ENCODE measurements around the gene TBCC. TPM values are rescaled to one million over a fixed set of nuclear protein-coding genes. Genes with fewer than 3 reads are reported as not detected.

The TBCC gene
- total and polyA plus RNA-seq, 2 of the 8 experiments (the other 6 are each of a cell fraction or from before 2014, with no cell fraction given) = 22.7 to 25.5 TPM

GRCh38 chr6:42742116-42742894 lies 3.6 kb downstream of the TBCC start:
- Histone ChIP-seq H2BK20ac (ENCODE audit: low read length) (no peak overlapping the region), H3K9ac (replicated peaks in 1 of 4; ENCODE audit: extremely low read depth in 1 of 4, low read depth in 3 of 4, low read length in 3 of 4) (no peak overlapping the region), H2BK15ac (ENCODE audit: low read length) (no peak overlapping the region), H3K4me1 (replicated peaks in 1 of 4; ENCODE audit: control insufficient read depth in 3 of 4, insufficient read depth in 4 of 4, low read length in 3 of 4) (peaks cover 0 to 5% (median 3%) of the 10 kb centered on the region in 4 experiments; a peak in 3 of 7 replicates), H4K91ac (replicated peaks; ENCODE audit: insufficient read length, low read length) (no peak overlapping the region), H3K27ac (ENCODE audit: low read depth, low read length) (no peak overlapping the region), H3K14ac (ENCODE audit: insufficient read length) (no peak overlapping the region), H4K5ac (ENCODE audit: insufficient read length, low read depth, low read length) (no peak overlapping the region), H3K4me2 (ENCODE audit: insufficient read depth in 1 of 2, low read depth in 2 of 2, low read length in 2 of 2) (no peak overlapping the region), H3K18ac (ENCODE audit: extremely low read depth, low read length) (no peak overlapping the region), H3K9me3 (ENCODE audit: insufficient read depth in 2 of 2, low read depth in 1 of 2, low read length in 1 of 2) (no peaks in the 10 kb centered on the region), H2AFZ (ENCODE audit: low read length) (no peak overlapping the region), H3K23me2 (ENCODE audit: low read depth, low read length) (peaks cover 11% of the 10 kb centered on the region), H4K8ac (ENCODE audit: extremely low read depth, insufficient read depth, low read length) (0 out of 2 replicates have a peak overlapping the region, but pooled peaks have one; percentile 14), H2AK5ac (ENCODE audit: low read depth, low read length) (no peak overlapping the region), H2BK12ac (ENCODE audit: low read depth, low read length) (no peak overlapping the region), H2BK120ac (replicated peaks; ENCODE audit: low read depth, low read length) (no peak overlapping the region), H3K23ac (ENCODE audit: insufficient read length) (no peak overlapping the region), H3K4ac (replicated peaks; ENCODE audit: insufficient read length, low read depth, low read length) (no peak overlapping the region), H3K27me3 (replicated peaks in 1 of 4; ENCODE audit: control insufficient read depth in 3 of 4, extremely low read depth in 1 of 4, insufficient read depth in 3 of 4, low read length in 3 of 4) (no peaks in the 10 kb centered on the region), H2BK5ac (ENCODE audit: low read depth, low read length) (no peak overlapping the region), H3K79me1 (ENCODE audit: low read depth, low read length) (peaks cover 8% of the 10 kb centered on the region; the same call in 1 of the 2 replicates), H3K56ac (replicated peaks; ENCODE audit: insufficient read length, low read depth, low read length) (no peak overlapping the region), H3K4me3 (ENCODE audit: extremely low read depth in 1 of 4, insufficient read depth in 2 of 4, low read depth in 3 of 4, low read length in 4 of 4) (no peak overlapping the region), H3K36me3 (ENCODE audit: control insufficient read depth in 2 of 4, insufficient read depth in 4 of 4, low read length in 3 of 4) (no peaks in the 10 kb centered on the region), H4K20me1 (replicated peaks in 1 of 2; ENCODE audit: control insufficient read depth in 1 of 2, insufficient read depth in 2 of 2, low read length in 2 of 2) (peaks cover 5 to 6% of the 10 kb centered on the region in 2 experiments), H3K79me2 (ENCODE audit: control insufficient read depth in 1 of 2, insufficient read depth in 2 of 2, low read length in 2 of 2) (peaks cover 0 to 21% of the 10 kb centered on the region in 2 experiments; a peak in 3 of 4 replicates)
- ChIA-PET CTCF (ENCODE audit: partially characterized antibody) (interaction anchor here (0.6 to 1.4 kb wide), 4 partner anchors 16 to 222 kb away, joined by 3 to 6 read pairs (median 4); no protein-coding TSS in a partner anchor), POLR2A (ENCODE audit: partially characterized antibody) (interaction anchor here (0.8 to 17.0 kb wide), 4 partner anchors 14 to 137 kb away, joined by 3 to 277 read pairs (median 4); partner anchors contain the start of genes BICRAL and RPL7L1)
- FAIRE-seq = no peak
- WGBS, 2 experiments (ENCODE audit: extremely low coverage in 1 of 2, insufficient coverage in 1 of 2, insufficient read length in 1 of 2, insufficient replicate concordance in 2 of 2, low coverage in 1 of 2, low lambda C conversion rate in 2 of 2, missing lambda C conversion rate in 1 of 2) = 96% methylated on average over 5 of the region's 5 CpGs; no CpG with 5 or more reads in 1 of the 2 experiments
- DNase-seq (ENCODE audit: low read depth in 1 of 2, low spot score in 2 of 2) = no peak
- TF ChIP-seq BACH1 (IDR thresholded peaks at IDR 0.05; ENCODE audit: low read length) = no peak
- TF ChIP-seq GABPA (IDR thresholded peaks at IDR 0.05; ENCODE audit: borderline replicate concordance, insufficient read depth, low read length) = no peak
- TF ChIP-seq RBBP5 (IDR thresholded peaks at IDR 0.05; ENCODE audit: borderline replicate concordance, low read depth, low read length) = no peak
- TF ChIP-seq CTCF (IDR thresholded peaks at IDR 0.05; ENCODE audit: control extremely low read depth in 1 of 3, insufficient read depth in 1 of 3, low read depth in 1 of 3, low read length in 3 of 3) = no peak
- TF ChIP-seq SP1 (IDR thresholded peaks at IDR 0.05; ENCODE audit: low read depth, low read length) = no peak
- no peak for TF ChIP-seq CHD2 (IDR thresholded peaks at IDR 0.05; ENCODE audit: low read length)
- no peak for TF ChIP-seq E2F6 (IDR thresholded peaks at IDR 0.05)
- TF ChIP-seq CREB1 (IDR thresholded peaks at IDR 0.05) = no peak
